GM12874 (cell line): Measurements from ENCODE around the gene HLA-G.

Source experiments
- CTCF ChIP-seq: IDR thresholded peaks from 2 replicates; pipeline ENCODE4 v1.5.1; 2011; ENCODE audit warnings: low read depth, mild to moderate bottlenecking, control low read depth, low read length, moderate library complexity; ENCODE audit not compliant: insufficient read depth

The HLA-G gene

GRCh38 chr6:29853245-29853644, 25.6 kb downstream of the HLA-G start:
- no peak for TF ChIP-seq CTCF

- TF ChIP-seq CTCF = no peak
Observed at GRCh38 chr6:29858006-29858405, 30.4 kb downstream of the HLA-G start.

GRCh38 chr6:29861521-29862255, 34.1 kb downstream of the HLA-G start:
- TF ChIP-seq CTCF = no peak

GRCh38 chr6:29864037-29864810, 36.6 kb downstream of the HLA-G start:
- TF ChIP-seq CTCF = no peak

GRCh38 chr6:29865631-29866030, 38.0 kb downstream of the HLA-G start:
- no peak for TF ChIP-seq CTCF

- no peak for TF ChIP-seq CTCF
Observed at GRCh38 chr6:29870104-29870503, 42.5 kb downstream of the HLA-G start.

GRCh38 chr6:29872791-29873190, 45.2 kb downstream of the HLA-G start:
- no peak for TF ChIP-seq CTCF
